Liver (tissue), 9 donors: ENCODE data around the gene QARS1. TPM values are rescaled to one million over a fixed set of nuclear protein-coding genes. Genes with fewer than 3 reads are reported as not detected.

Source experiments
- DNase-seq: peaks from one replicate; pipeline ENCODE4 v3.0.0-alpha.2; 2017; ENCODE audit warnings: low spot score
- H3K27ac ChIP-seq, 2 donors: one replicate each; pipeline ENCODE4 v1.7.0; 2013; ENCODE audit warnings: inconsistent platforms in 2 of 2, low read length in 2 of 2, control low read depth in 1 of 2, low read depth in 1 of 2, mild to moderate bottlenecking in 1 of 2
- H3K27me3 ChIP-seq, 4 donors: one replicate each; pipeline versions ENCODE4 v1.6.1 to v1.7.0; 2013; ENCODE audit warnings: low read length in 3 of 4, inconsistent platforms in 1 of 4, mild to moderate bottlenecking in 1 of 4, moderate library complexity in 1 of 4; ENCODE audit not compliant: control insufficient read depth in 4 of 4, insufficient read depth in 4 of 4
- H3K36me3 ChIP-seq, 4 donors: one replicate each; pipeline versions ENCODE4 v1.6.1 to v1.7.0; 2013; ENCODE audit warnings: low read length in 3 of 4, mild to moderate bottlenecking in 3 of 4, low read depth in 1 of 4, moderate library complexity in 1 of 4; ENCODE audit not compliant: control insufficient read depth in 4 of 4, insufficient read depth in 3 of 4
- H3K4me1 ChIP-seq, 4 donors: one replicate each; pipeline versions ENCODE4 v1.6.1 to v1.7.0; 2013; ENCODE audit warnings: low read length in 3 of 4, mild to moderate bottlenecking in 3 of 4, moderate library complexity in 1 of 4; ENCODE audit not compliant: control insufficient read depth in 4 of 4, insufficient read depth in 4 of 4
- H3K4me3 ChIP-seq, 3 donors: one replicate each; pipeline versions ENCODE4 v1.6.1 to v1.7.0; 2013; ENCODE audit warnings: low read length in 3 of 3, control low read depth in 1 of 3, low read depth in 1 of 3, mild to moderate bottlenecking in 1 of 3
- H3K9ac ChIP-seq, 2 donors: one replicate each; pipeline ENCODE4 v1.7.0; 2013; ENCODE audit warnings: low read length in 2 of 2, mild to moderate bottlenecking in 2 of 2, moderate library complexity in 2 of 2, control low read depth in 1 of 2, low read depth in 1 of 2
- H3K9me3 ChIP-seq, 4 donors: one replicate each; pipeline versions ENCODE4 v1.6.1 to v1.7.0; 2013; ENCODE audit warnings: low read length in 3 of 4; ENCODE audit not compliant: control insufficient read depth in 4 of 4
- EGR1 ChIP-seq, 2 donors: IDR thresholded peaks; 2 replicates each; pipeline ENCODE4 v1.6.1; 2016 to 2018; ENCODE audit warnings: antibody characterized with exemption in 2 of 2, low read depth in 2 of 2
- FOXA1 ChIP-seq: IDR thresholded peaks from 2 replicates; pipeline ENCODE4 v1.6.1; 2016; ENCODE audit warnings: antibody characterized with exemption
- FOXA2 ChIP-seq: IDR thresholded peaks from 2 replicates; pipeline ENCODE4 v1.6.1; 2016; ENCODE audit warnings: antibody characterized with exemption
- GABPA ChIP-seq, 2 donors: IDR thresholded peaks in 1 of 2; conservative IDR thresholded peaks in 1 of 2; 2 replicates each; pipeline ENCODE4 v1.6.1; 2016; ENCODE audit warnings: antibody characterized with exemption in 2 of 2, mild to moderate bottlenecking in 1 of 2, moderate library complexity in 1 of 2
- HNF4A ChIP-seq, 2 donors: conservative IDR thresholded peaks; 2 replicates each; pipeline ENCODE4 v1.6.1; 2016; ENCODE audit warnings: antibody characterized with exemption in 2 of 2, mild to moderate bottlenecking in 2 of 2
- HNF4G ChIP-seq: IDR thresholded peaks from 2 replicates; pipeline ENCODE4 v1.6.1; 2016; ENCODE audit warnings: antibody characterized with exemption
- JUND ChIP-seq, 2 donors: IDR thresholded peaks; 2 replicates each; pipeline ENCODE4 v1.6.1; 2016; ENCODE audit warnings: antibody characterized with exemption in 2 of 2
- NR2F2 ChIP-seq: IDR thresholded peaks from 2 replicates; pipeline ENCODE4 v1.6.1; 2016; ENCODE audit warnings: antibody characterized with exemption
- RAD21 ChIP-seq, 2 donors: IDR thresholded peaks; 2 replicates each; pipeline ENCODE4 v1.6.1; 2016; ENCODE audit warnings: antibody characterized with exemption in 2 of 2, mild to moderate bottlenecking in 2 of 2
- RXRA ChIP-seq, 2 donors: IDR thresholded peaks; 2 replicates each; pipeline ENCODE4 v1.6.1; 2017 to 2018; ENCODE audit warnings: antibody characterized with exemption in 2 of 2, mild to moderate bottlenecking in 1 of 2
- SP1 ChIP-seq: IDR thresholded peaks from 2 replicates; pipeline ENCODE4 v1.6.1; 2018; ENCODE audit warnings: antibody characterized with exemption, mild to moderate bottlenecking
- TAF1 ChIP-seq: conservative IDR thresholded peaks from 2 replicates; pipeline ENCODE4 v1.6.1; 2016; ENCODE audit warnings: antibody characterized with exemption, mild to moderate bottlenecking
- YY1 ChIP-seq: IDR thresholded peaks from 2 replicates; pipeline ENCODE4 v1.6.1; 2016; ENCODE audit warnings: antibody characterized with exemption, mild to moderate bottlenecking
- WGBS: extraction: QIAGEN DNeasy Blood & Tissue Kit; methylation state at CpG from one replicate; pipeline ENCODE4 v1.1.7; 2013; 5-methylcytosine and 5-hydroxymethylcytosine counted together
- polyA plus RNA-seq, 2 donors: library from polyadenylated mRNA; stranded (reverse) in 1 of 2; unstranded in 1 of 2; fragments of 200-250 nt in 1 of 2; fragments of >200 nt in 1 of 2; fragmentation: Nextera tagmentation in 1 of 2; extraction: Ambion mirVana in 1 of 2; gene quantifications; one replicate each; pipeline versions ENCODE4 v1.2.1 to v1.2.3, GENCODE V29; 2013 to 2015
- total RNA-seq, 2 donors: library from RNA; depleted of rRNA; stranded (reverse); fragments of >200 nt; gene quantifications; one replicate each; pipeline ENCODE4 v1.2.3, GENCODE V29; 2014
- TF ChIP-seq, protein P1 (sequence below): IDR thresholded peaks from 2 replicates; pipeline ENCODE4 v1.6.1; 2016; ENCODE audit warnings: antibody characterized with exemption
- TF ChIP-seq, protein P2 (sequence below): fragments of 150-350 bp; IDR thresholded peaks from 2 replicates; pipeline ENCODE4 v1.5.1; 2017; ENCODE audit warnings: improper control_type of control experiment, low read depth, low read length; ENCODE audit not compliant: missing input control
- TF ChIP-seq, protein P3 (sequence below): IDR thresholded peaks from 2 replicates; pipeline ENCODE4 v1.6.1; 2016; ENCODE audit warnings: antibody characterized with exemption
- TF ChIP-seq, protein P4 (sequence below): IDR thresholded peaks from 2 replicates; pipeline ENCODE4 v1.6.1; 2016; ENCODE audit warnings: antibody characterized with exemption, mild to moderate bottlenecking
- TF ChIP-seq, protein P5 (sequence below): IDR thresholded peaks from 2 replicates; pipeline ENCODE4 v1.6.1; 2016; ENCODE audit warnings: antibody characterized with exemption
- donor health status: healthy.
- donor health status: healthy.
- donor health status: healthy.
- donor health status: healthy.
- donor health status: healthy.

QARS1 gene
- total and polyA plus RNA-seq, 4 donors, result 58.0 to 226 (median 145) TPM

DNA sequence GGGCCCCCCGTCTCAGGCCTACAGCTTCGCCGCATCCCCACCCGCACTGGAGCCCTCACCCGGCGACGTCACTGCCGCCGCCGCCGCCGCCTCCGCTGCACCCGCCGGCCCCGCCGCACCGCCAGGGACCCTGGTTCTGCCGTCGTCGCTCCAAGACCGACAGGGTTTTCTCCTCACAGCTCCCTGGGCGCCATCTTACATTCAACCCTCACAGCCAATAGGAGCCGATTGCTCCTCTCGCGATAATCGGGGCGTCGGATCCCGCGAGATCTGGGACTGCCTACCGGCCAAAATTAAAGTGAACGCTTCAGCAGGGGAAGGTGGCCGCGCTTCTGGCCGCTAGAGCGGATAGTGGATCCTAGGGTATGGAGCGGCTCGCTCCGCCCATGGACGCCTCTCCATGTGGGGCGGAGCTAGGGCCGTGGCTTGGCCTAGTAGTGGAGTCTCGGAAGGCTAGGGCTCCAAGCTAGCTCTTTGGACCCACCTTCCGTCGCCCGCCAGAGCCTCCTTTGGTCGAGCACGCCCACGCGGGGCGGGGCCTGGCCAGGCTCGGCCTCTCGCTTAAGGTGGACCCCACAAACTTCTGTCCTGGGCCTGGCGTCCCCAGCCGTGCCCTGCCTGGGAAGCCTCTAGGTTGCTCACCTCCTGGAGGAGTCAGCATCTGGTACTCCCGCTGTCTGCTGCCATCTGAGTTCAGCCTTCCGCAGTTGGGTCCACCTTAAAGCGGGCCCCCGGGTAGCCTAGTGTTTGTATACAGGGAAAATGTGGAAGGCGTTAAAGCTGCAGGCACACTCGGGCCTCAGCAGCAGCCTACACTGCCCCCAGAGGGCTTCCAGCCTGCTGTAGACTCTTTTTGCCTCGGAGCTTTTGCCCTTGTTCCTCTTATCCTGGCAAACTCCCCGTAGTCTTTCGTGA, 10.4 kb downstream of the QARS1 start, which contains the start of gene QRICH1:
TSS of gene QRICH1 (minus strand) at position 219 of the 915 bp plus-strand sequence. CDS start 17,054 bp downstream, outside the sequence.
- peak; percentile 96 for DNase-seq
- H3K9me3 ChIP-seq, result no peaks in the 10 kb centered on the region
- H3K27me3 ChIP-seq, result no peaks in the 10 kb centered on the region
- H3K4me3 ChIP-seq, result peak within 1 kb of the TSS; percentile 84 to 98 (median 95)
- H3K4me1 ChIP-seq, result peaks cover 0 to 30% (median 26%) of the 10 kb centered on the region in 4 donors
- peak within 1 kb of the TSS; percentile 94 to 95 for H3K27ac ChIP-seq
- H3K9ac ChIP-seq, result peak within 1 kb of the TSS; percentile 70 to 88
- H3K36me3 ChIP-seq, result peaks cover 6 to 21% (median 12%) of the 10 kb centered on the region in 4 donors
- under 1% methylated on average over 65 of the region's 65 CpGs for WGBS
- TF ChIP-seq, protein P1, sequence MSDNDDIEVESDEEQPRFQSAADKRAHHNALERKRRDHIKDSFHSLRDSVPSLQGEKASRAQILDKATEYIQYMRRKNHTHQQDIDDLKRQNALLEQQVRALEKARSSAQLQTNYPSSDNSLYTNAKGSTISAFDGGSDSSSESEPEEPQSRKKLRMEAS, result peak; percentile 95
- TF ChIP-seq NR2F2 (peak; percentile 75), FOXA2 (peak; percentile 1), JUND (IDR thresholded peaks at IDR 0.05) (peak; percentile 13 to 49), HNF4A (conservative IDR thresholded peaks at IDR 0.05) (peak; percentile 76 to 81), YY1 (peak; percentile 97), EGR1 (IDR thresholded peaks at IDR 0.05; ENCODE audit: low read depth in 2 of 2) (peak; percentile 98 to 100), TAF1 (peak; percentile 85), HNF4G (peak; percentile 55), FOXA1 (no peak), RXRA (IDR thresholded peaks at IDR 0.05) (peak; percentile 52 to 88), GABPA (IDR thresholded peaks at IDR 0.05 in 1 of 2, conservative IDR thresholded peaks at IDR 0.05 in 1 of 2) (peak in 1 of 2 donors; percentile 81), SP1 (peak; percentile 96), RAD21 (IDR thresholded peaks at IDR 0.05) (peak in 1 of 2 donors; percentile 69)
- TF ChIP-seq, protein P2, sequence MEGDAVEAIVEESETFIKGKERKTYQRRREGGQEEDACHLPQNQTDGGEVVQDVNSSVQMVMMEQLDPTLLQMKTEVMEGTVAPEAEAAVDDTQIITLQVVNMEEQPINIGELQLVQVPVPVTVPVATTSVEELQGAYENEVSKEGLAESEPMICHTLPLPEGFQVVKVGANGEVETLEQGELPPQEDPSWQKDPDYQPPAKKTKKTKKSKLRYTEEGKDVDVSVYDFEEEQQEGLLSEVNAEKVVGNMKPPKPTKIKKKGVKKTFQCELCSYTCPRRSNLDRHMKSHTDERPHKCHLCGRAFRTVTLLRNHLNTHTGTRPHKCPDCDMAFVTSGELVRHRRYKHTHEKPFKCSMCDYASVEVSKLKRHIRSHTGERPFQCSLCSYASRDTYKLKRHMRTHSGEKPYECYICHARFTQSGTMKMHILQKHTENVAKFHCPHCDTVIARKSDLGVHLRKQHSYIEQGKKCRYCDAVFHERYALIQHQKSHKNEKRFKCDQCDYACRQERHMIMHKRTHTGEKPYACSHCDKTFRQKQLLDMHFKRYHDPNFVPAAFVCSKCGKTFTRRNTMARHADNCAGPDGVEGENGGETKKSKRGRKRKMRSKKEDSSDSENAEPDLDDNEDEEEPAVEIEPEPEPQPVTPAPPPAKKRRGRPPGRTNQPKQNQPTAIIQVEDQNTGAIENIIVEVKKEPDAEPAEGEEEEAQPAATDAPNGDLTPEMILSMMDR, result peak; percentile 46
- TF ChIP-seq, protein P3, sequence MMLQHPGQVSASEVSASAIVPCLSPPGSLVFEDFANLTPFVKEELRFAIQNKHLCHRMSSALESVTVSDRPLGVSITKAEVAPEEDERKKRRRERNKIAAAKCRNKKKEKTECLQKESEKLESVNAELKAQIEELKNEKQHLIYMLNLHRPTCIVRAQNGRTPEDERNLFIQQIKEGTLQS, result no peak
- TF ChIP-seq, protein P4, sequence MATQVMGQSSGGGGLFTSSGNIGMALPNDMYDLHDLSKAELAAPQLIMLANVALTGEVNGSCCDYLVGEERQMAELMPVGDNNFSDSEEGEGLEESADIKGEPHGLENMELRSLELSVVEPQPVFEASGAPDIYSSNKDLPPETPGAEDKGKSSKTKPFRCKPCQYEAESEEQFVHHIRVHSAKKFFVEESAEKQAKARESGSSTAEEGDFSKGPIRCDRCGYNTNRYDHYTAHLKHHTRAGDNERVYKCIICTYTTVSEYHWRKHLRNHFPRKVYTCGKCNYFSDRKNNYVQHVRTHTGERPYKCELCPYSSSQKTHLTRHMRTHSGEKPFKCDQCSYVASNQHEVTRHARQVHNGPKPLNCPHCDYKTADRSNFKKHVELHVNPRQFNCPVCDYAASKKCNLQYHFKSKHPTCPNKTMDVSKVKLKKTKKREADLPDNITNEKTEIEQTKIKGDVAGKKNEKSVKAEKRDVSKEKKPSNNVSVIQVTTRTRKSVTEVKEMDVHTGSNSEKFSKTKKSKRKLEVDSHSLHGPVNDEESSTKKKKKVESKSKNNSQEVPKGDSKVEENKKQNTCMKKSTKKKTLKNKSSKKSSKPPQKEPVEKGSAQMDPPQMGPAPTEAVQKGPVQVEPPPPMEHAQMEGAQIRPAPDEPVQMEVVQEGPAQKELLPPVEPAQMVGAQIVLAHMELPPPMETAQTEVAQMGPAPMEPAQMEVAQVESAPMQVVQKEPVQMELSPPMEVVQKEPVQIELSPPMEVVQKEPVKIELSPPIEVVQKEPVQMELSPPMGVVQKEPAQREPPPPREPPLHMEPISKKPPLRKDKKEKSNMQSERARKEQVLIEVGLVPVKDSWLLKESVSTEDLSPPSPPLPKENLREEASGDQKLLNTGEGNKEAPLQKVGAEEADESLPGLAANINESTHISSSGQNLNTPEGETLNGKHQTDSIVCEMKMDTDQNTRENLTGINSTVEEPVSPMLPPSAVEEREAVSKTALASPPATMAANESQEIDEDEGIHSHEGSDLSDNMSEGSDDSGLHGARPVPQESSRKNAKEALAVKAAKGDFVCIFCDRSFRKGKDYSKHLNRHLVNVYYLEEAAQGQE, result peak; percentile 80
- TF ChIP-seq, protein P5, sequence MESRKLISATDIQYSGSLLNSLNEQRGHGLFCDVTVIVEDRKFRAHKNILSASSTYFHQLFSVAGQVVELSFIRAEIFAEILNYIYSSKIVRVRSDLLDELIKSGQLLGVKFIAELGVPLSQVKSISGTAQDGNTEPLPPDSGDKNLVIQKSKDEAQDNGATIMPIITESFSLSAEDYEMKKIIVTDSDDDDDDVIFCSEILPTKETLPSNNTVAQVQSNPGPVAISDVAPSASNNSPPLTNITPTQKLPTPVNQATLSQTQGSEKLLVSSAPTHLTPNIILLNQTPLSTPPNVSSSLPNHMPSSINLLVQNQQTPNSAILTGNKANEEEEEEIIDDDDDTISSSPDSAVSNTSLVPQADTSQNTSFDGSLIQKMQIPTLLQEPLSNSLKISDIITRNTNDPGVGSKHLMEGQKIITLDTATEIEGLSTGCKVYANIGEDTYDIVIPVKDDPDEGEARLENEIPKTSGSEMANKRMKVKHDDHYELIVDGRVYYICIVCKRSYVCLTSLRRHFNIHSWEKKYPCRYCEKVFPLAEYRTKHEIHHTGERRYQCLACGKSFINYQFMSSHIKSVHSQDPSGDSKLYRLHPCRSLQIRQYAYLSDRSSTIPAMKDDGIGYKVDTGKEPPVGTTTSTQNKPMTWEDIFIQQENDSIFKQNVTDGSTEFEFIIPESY, result peak; percentile 99
